ENCODE measurements around the gene PDE11A. TPM values are rescaled to one million over a fixed set of nuclear protein-coding genes. Genes with fewer than 3 reads are reported as not detected.

Gene PDE11A
- total RNA-seq, 1 experiment from 2014 or later, result 0.61 TPM

GRCh38 chr2:177989029-177989885 is 83.3 kb downstream of the PDE11A start (continued):
- no peak for TF ChIP-seq ZNF274 (IDR thresholded peaks at IDR 0.05; ENCODE audit: low read depth, low read length)

DNA sequence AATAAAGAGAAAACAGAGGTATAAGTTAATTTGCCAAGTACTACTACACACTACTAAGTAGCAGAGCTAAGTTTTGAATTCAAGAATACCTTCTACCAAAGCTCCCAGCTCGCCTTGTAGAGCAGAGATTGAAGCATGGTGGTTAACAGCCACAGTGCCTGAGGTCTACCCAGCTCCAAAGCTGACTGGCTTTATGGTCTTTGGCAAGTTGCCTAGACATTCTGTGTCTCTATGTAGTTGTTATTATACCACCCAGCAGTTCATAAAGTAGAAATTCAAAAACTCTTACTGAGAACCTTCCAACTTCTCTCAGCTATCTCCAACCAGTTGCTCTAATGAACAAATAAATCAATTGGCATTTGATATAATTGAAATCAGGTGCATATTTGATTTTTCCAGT is 87.8 kb downstream of the PDE11A start:
- no peaks in the 10 kb centered on the region for H3K27me3 ChIP-seq (ENCODE audit: insufficient read depth, low read length)
- no peak overlapping the region for H2AFZ ChIP-seq (ENCODE audit: low read depth, low read length, poor library complexity, severe bottlenecking)
- no peaks in the 10 kb centered on the region for H3K9me2 ChIP-seq (ENCODE audit: insufficient read depth)
- H3K9ac ChIP-seq (ENCODE audit: low read length), result no peak overlapping the region
- intact Hi-C loops (cut with micrococcal nuclease), result loop anchor here (5.0 kb wide), 2 partner anchors 128 to 428 kb away; partner anchors contain the start of gene RBM45
- TF ChIP-seq MAX (IDR thresholded peaks at IDR 0.05), result no peak
- no peak for TF ChIP-seq SIN3A (IDR thresholded peaks at IDR 0.05; ENCODE audit: low read depth)
- no peak for TF ChIP-seq CBX3 (IDR thresholded peaks at IDR 0.05; ENCODE audit: low read depth)
- no peak for TF ChIP-seq CTCF (IDR thresholded peaks at IDR 0.05 in 2 of 3, conservative IDR thresholded peaks at IDR 0.05 in 1 of 3; ENCODE audit: borderline replicate concordance in 1 of 3, insufficient read depth in 1 of 3, low read depth in 2 of 3, low read length in 2 of 3)
- TF ChIP-seq TCF7L2 (IDR thresholded peaks at IDR 0.05; ENCODE audit: borderline replicate concordance, extremely low read depth, insufficient read depth, insufficient read length), result no peak
- no peak overlapping the region for H3K27ac ChIP-seq (ENCODE audit: low read depth, low read length)
- H3K4me1 ChIP-seq (ENCODE audit: control insufficient read depth in 1 of 2, insufficient read depth in 2 of 2, low read length in 2 of 2), result no peaks in the 10 kb centered on the region
- H3K36me3 ChIP-seq (ENCODE audit: control insufficient read depth in 1 of 2, insufficient read depth in 2 of 2, low read length in 2 of 2), result no peaks in the 10 kb centered on the region
- H3K9me3 ChIP-seq (ENCODE audit: control insufficient read depth in 1 of 2, insufficient read depth in 1 of 2, low read depth in 1 of 2, low read length in 2 of 2), result no peaks in the 10 kb centered on the region
- DNase-seq (ENCODE audit: low read depth, low spot score) (no peak), ATAC-seq (no peak)
- no peak overlapping the region for H3K4me2 ChIP-seq (ENCODE audit: low read length)
- no TSS peak for BruUV-seq (replicated peaks)
- ChIA-PET POLR2A (no interaction called here), RAD21 (ENCODE audit: low non-redundant PET in 1 of 2, low total read pairs in 2 of 2, uncharacterized antibody in 2 of 2, unreplicated experiment in 2 of 2) (interaction anchor here in 1 of 2 experiments (0.7 kb wide), 1 partner anchor 127 kb away, joined by 3 read pairs; no protein-coding TSS in a partner anchor), CTCF (interaction anchor here (1.0 to 1.2 kb wide), 3 partner anchors 9 to 21 kb away, joined by 3 to 4 read pairs (median 3); no protein-coding TSS in a partner anchor)
- H3K79me2 ChIP-seq (ENCODE audit: insufficient read depth, low read length), result no peaks in the 10 kb centered on the region
- no peaks in the 10 kb centered on the region for H4K20me1 ChIP-seq (ENCODE audit: insufficient read depth)
- H3K4me3 ChIP-seq (replicated peaks in 1 of 2; ENCODE audit: low read depth in 1 of 2, low read length in 2 of 2), result no peak overlapping the region
